Left colon (tissue), 2 donors: ENCODE results near the gene OR5K4. TPM values are rescaled to one million over a fixed set of nuclear protein-coding genes. Genes with fewer than 3 reads are reported as not detected.

Source experiments
- ATAC-seq: fragments of 200-7000 bp; cut with Tn5 transposase; one replicate; pipeline ENCODE4 v1.9.1; 2020; ENCODE audit warnings: mild to moderate bottlenecking, moderate library complexity
- DNase-seq, 2 donors: peaks; one replicate each; pipeline ENCODE4 v3.0.0-alpha.2; 2020
- intact Hi-C, 2 donors: fragments of 100-400 bp; cut with DNase I in 1 of 2; cut with micrococcal nuclease in 1 of 2; formaldehyde crosslinking; loops; one replicate each; pipeline versions ENCODE4 v1.11.2 to v1.14.0; 2022; cut with DNase I, micrococcal nuclease
- long read RNA-seq: library from polyadenylated mRNA; unstranded; transcript quantifications from one replicate; pipeline ENCODE4 v2.0.0, GENCODE V29; 2021
- total RNA-seq, 2 donors: library from RNA; stranded (reverse); fragmentation: NEBNext Ultra II Directional; extraction: Animal tissue kit (Norgen Biotek cat#: 25700); gene quantifications; one replicate each; pipeline ENCODE4 v1.2.1, GENCODE V29; 2021
- donor health status: DM: no; HTN: no; CAD: no.
- donor health status: DM: yes; HTN: yes; CAD: no.

The OR5K4 gene
- not detected for total RNA-seq
- long read RNA-seq, result 0 reads

GRCh38 chr3:98353554-98353953 is at the start of gene OR5K4:
OR5K4 (plus strand) TSS chr3:98353854; CDS start chr3:98353854, 0 bp downstream.
- no peak for ATAC-seq

GRCh38 chr3:98322101-98322500 is 31.6 kb upstream of the OR5K4 start:
- DNase-seq (no peak), ATAC-seq (no peak)
- intact Hi-C loops, result no loop called here

More at GRCh38 chr3:98353554-98353953, at the start of gene OR5K4:
- intact Hi-C loops, result no loop called here
- DNase-seq, result no peak

- DNase-seq (no peak), ATAC-seq (no peak)
- intact Hi-C loops, result no loop called here
Measured at GRCh38 chr3:98322686-98323085, 31.0 kb upstream of the OR5K4 start.

- DNase-seq (no peak), ATAC-seq (no peak)
- intact Hi-C loops, result no loop called here
Measured at GRCh38 chr3:98323425-98323824, 30.2 kb upstream of the OR5K4 start.

- DNase-seq, result peak in 1 of 2 donors; percentile 8
- intact Hi-C loops, result no loop called here
- peak; percentile 52 for ATAC-seq
Measured at GRCh38 chr3:98325055-98325454, 28.6 kb upstream of the OR5K4 start.

- intact Hi-C loops, result no loop called here
- ATAC-seq (no peak), DNase-seq (no peak)
Measured at GRCh38 chr3:98326105-98326893, 27.4 kb upstream of the OR5K4 start.

- DNase-seq (no peak), ATAC-seq (no peak)
- intact Hi-C loops, result no loop called here
Measured at GRCh38 chr3:98326945-98327344, 26.7 kb upstream of the OR5K4 start.

GRCh38 chr3:98328933-98329332 is 24.7 kb upstream of the OR5K4 start:
- DNase-seq (no peak), ATAC-seq (no peak)
- intact Hi-C loops, result no loop called here

- DNase-seq (peak in 1 of 2 donors; percentile 32), ATAC-seq (peak; percentile 49)
- intact Hi-C loops, result loop anchor here in 1 of 2 donors (5.0 kb wide), 1 partner anchor 287 kb away; no protein-coding TSS in a partner anchor
Measured at GRCh38 chr3:98329392-98330124, 24.1 kb upstream of the OR5K4 start.

- DNase-seq, result no peak
- intact Hi-C loops, result loop anchor here in 1 of 2 donors (5.0 kb wide), 1 partner anchor 289 kb away; no protein-coding TSS in a partner anchor
- ATAC-seq, result no peak
Measured at GRCh38 chr3:98331329-98331728, 22.3 kb upstream of the OR5K4 start.

- ATAC-seq (no peak), DNase-seq (no peak)
- intact Hi-C loops, result loop anchor here in 1 of 2 donors (5.0 kb wide), 1 partner anchor 292 kb away; no protein-coding TSS in a partner anchor
Measured at GRCh38 chr3:98333989-98334606, 19.6 kb upstream of the OR5K4 start.

GRCh38 chr3:98339031-98339430 is 14.6 kb upstream of the OR5K4 start:
- intact Hi-C loops, result no loop called here
- DNase-seq (no peak), ATAC-seq (no peak)

GRCh38 chr3:98341758-98342157 is 11.9 kb upstream of the OR5K4 start:
- DNase-seq (no peak), ATAC-seq (no peak)
- intact Hi-C loops, result no loop called here

GRCh38 chr3:98343647-98344507 is 9.8 kb upstream of the OR5K4 start:
- intact Hi-C loops, result no loop called here
- DNase-seq (peak in 1 of 2 donors; percentile 9), ATAC-seq (no peak)

- ATAC-seq, result no peak
- no peak for DNase-seq
- intact Hi-C loops, result no loop called here
Measured at GRCh38 chr3:98350082-98350481, 3.6 kb upstream of the OR5K4 start.

- ATAC-seq (no peak), DNase-seq (no peak)
- intact Hi-C loops, result no loop called here
Measured at GRCh38 chr3:98359250-98359649, 5.6 kb downstream of the OR5K4 start.

GRCh38 chr3:98359993-98360675 is 6.5 kb downstream of the OR5K4 start:
- intact Hi-C loops, result no loop called here
- ATAC-seq (no peak), DNase-seq (no peak)

GRCh38 chr3:98360681-98361080 is 7.0 kb downstream of the OR5K4 start:
- ATAC-seq (no peak), DNase-seq (no peak)
- intact Hi-C loops, result no loop called here
